ENCODE data around the gene MAPK1.
"Not testable (repeated sequence)": the region's sequence is repeated elsewhere in the genome, so short reads cannot be mapped to it uniquely, and the experiment has no call there.

The MAPK1 gene

GRCh38 chr22:21845558-21846453 is 21.6 kb downstream of the MAPK1 start:
- DNase-seq, result no peak

DNA sequence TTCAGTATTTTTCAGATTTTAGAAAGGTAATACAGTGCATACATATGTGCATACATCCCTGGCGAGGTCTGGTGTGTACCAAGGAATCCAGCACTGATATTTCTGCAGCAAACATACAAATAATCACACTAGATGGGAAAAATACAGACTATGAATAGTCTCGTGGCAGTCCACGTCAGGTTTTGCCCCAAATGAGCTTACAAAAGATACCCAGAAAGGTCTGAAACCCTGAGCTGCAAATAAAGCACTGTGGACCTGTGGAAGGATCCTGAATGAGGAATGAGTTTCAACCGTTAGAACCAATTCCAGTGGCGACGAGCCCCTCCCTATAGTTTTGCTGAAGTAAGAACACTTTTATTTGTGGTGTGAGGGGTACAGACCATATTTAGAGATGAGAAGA is 24.5 kb downstream of the MAPK1 start:
- DNase-seq, result no peak

DNA sequence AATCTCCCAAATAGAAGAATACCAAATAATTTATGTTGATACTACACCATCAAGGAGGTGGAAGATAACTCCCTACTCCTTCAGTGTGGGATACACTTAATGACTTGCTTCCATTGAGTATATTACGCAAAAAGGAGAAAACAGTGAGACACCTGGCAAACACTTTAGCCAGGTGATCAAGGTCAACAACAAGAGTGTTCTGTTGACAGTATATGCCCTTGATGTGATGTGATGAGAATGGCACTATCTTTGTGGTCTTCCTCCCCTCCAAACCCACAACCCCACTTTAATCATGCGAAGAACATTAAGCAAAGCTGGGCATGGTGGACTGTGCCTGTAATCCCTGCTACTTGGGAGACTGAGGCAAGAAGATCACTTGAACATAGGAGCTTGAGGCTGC is 26.0 kb downstream of the MAPK1 start:
- DNase-seq, result no peak

GRCh38 chr22:21840236-21840823 is 27.1 kb downstream of the MAPK1 start:
- DNase-seq, result no peak

- DNase-seq, result no peak
These were observed 27.7 kb downstream of the MAPK1 start for GRCh38 chr22:21839765-21840140.

- not testable (repeated sequence) for DNase-seq
These were observed 28.2 kb downstream of the MAPK1 start for GRCh38 chr22:21839104-21839764.

DNA sequence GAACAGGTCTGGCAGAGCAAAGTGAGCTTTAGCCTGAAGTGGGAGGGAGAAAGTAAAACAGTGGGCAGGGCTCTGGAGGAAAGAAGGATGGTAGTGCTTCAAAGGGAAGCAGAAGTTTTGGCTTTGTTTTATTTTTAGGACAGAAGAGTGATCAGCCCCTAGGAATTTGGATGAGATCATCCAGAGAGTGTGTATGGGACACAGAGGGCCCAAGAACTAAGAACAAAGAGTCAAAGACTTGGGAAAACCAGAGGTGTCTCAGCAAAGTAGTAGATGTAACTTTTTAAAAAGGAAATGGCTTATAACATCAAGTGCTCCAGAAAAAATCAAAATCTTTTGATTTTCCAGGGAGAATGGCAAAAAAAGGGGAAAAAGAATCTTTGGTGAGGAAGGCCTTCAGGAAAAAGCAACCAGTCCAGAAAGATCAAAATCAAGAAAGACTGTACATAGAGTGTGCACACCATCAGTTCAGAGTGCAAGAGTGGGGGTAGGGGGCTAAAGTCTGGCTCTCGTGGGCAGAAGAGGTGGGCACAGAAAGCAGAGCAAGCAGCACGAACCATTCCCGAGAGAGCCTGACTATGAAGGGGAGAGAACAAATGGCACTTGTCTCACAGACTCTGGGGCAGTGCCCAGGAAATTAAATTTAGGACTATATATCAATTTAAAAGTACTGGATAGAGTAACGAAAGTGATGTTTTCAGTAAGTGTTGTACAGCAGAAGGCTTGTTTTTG is 30.0 kb downstream of the MAPK1 start:
- DNase-seq, result no peak

DNA sequence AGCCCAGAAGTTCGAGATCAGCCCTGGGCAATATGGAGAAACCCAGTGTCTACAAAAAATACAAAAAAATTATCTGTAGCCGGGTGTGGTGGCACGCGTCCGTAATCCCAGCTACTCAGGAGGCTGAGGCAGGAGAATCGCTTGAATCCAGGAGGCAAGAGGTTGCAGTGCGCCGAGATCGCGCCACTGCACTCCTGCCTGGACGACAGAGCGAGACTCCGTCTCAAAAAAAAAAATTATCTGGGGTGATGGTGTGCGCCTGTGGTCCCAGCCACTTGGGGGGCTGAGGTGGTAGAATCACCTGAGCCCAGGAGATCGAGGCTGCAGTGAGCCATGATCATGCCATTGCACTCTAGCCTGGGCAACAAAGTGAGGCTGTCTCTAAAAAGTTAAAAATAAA is 31.0 kb downstream of the MAPK1 start:
- DNase-seq, result not testable (repeated sequence)

DNA sequence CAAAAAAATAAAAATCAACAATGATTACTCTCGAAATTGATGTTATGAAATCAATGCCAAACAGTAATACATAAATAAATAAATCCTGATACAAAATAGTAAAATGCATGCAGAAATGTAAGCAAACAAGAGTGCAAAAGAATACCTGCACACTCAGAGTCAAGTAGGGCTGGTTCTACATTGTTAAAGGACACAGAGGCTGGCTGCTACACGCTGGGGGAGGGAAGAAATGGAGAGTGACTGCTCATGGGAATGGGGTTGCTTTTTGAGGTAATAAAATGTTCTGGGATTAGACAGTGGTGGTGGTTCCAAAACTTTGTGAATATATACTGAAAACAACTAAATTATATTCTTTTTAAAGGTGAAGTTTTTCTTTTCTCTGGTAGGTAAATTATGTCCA is 32.1 kb downstream of the MAPK1 start:
- no peak for DNase-seq

- DNase-seq, result no peak
These were observed 32.6 kb downstream of the MAPK1 start for GRCh38 chr22:21834869-21835268.

DNA sequence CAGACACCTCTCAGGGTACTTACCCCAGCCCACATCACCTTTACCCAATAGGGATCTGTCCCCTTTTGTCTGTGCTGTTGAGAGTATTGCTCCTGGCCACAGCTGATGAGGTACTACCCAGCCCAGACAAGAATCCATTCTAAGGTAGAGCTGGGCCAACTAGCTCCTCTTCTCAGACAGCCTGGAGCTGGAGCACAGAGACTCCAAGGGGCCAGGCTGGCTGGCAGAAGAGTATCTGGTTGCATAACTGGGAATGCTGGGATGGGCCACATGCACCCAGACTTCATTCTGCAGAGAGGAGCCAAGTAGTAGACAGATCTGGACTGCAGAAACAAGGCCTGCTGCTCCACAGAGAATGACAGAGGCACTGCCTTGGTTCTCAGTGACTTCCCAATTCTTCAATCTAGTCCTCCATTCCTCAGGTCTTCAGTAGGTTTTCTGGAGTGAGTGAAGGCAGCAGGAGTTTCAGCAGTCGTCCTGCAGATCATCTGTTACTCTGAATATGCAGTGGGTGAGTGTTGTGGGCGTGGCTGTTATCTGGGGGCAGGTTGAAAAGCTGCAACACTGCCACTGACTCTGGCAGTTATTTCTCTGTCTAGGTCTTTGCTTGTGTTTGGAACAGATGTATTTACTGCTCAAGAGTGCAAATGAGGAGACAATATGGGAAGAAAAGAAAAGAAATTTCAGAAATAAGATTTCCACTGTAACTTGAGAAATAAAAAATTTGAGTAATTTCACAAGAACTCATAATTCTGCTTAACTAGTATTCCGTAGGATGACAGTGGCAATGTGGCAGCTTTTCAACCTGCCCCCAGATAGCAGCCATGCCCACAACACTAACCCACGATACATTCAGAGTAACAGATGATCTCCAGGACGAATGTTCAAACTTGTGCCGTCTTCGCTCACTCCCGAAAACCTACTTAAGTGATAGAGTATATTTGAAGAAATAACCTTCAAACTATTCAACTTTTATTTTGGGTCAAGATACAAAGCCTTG is 34.9 kb downstream of the MAPK1 start:
- DNase-seq, result no peak

GRCh38 chr22:21829523-21829922 is 37.9 kb downstream of the MAPK1 start:
- DNase-seq, result no peak

DNA sequence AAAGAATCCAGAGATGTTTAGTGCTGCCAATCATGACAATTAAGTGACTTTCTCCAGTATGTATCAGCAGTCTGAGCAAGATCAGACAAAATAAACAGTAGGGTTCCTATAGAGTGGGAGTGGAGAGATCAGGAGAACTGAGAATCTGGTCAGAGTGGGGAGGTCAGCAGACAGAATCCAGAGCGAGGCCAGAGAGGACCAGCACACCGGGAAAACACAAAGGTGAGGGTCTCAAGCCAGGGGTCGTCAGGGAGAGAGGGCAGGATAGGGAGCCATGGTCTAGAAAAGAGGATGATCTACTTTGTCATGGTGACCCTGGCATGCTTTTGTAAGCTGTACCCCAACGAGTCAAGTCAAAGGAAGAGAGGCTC is 39.2 kb downstream of the MAPK1 start:
- no peak for DNase-seq

GRCh38 chr22:21827628-21828267 is 39.7 kb downstream of the MAPK1 start:
- no peak for DNase-seq

- DNase-seq, result no peak
These were observed 41.2 kb downstream of the MAPK1 start for GRCh38 chr22:21826204-21826603.

DNA sequence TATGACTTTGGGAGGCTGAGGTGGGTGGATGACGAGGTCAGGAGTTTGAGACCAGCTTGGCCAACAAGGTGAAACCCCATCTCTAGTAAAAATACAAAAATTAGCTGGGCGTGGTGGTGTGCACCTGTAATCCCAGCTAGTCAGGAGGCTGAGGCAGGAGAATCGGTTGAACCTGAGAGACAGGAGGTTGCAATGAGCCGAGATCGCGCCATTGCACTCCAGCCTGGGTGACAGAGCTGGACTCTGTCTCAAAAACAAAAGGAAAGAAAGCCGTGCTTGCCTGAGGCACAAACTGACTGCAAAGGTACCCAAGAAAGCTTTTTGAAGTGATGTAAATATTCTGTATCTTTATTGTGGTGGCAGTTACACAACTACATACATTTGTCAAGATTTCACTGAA is 42.5 kb downstream of the MAPK1 start:
- not testable (repeated sequence) for DNase-seq

DNA sequence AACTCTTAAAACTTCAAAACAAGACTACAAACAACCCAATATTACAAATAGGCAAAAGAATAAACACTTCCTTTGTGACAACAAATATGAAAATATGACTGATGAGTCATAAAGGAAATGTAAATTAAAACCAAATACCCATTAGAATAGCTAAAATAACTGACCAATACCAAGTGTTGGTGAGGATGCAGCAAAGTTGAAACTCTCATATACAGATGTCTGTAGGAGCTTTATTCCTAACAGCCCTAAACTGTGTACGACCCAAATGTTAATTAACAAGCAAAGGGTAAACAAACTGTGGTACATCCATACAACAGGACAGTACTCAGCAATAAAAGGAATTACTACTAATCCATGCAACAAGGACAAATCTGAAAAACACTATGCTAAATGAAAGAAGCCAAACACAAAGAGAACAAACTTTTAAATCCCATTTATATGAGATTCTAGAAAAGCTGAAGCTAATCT is 43.0 kb downstream of the MAPK1 start:
- DNase-seq, result no peak

GRCh38 chr22:21823740-21824444 is 43.6 kb downstream of the MAPK1 start:
- no peak for DNase-seq

- no peak for DNase-seq
These were observed 48.2 kb downstream of the MAPK1 start for GRCh38 chr22:21819183-21819770.

DNA sequence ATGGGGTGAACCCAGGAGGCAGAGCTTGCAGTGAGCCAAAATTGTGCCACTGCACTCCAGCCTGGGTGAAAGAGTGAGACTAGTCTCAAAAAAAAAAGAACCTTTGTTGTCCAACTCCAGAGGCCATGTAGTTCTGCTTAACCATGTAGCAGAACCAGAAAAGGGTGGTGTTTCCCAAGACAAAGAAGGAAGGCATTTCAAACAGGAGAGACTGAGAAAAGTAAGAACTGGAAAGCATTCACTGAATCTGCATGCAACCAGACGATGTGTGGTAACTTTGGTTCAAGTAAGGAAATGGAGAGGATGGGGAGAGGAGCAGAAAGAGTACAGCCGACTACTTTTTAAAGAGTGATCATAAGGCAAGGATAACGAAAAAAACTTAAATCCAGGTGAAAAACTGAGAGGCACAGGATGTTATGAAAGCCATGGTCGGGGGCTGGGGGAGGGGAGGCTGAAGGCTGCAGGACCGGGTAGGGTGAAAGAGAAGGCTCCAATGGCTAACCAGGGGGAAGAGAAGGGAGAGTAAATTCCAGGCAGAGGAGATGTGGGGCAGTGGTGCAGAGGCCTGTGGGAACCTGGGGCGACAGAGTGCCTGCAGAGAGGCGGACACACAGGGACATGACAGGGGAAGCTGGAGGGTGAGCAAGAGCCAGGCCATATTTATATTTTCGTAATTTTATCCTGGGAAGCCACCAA is 48.8 kb downstream of the MAPK1 start:
- DNase-seq, result peak; percentile 13 to 14
